HCT116 (cell line): Measurements from ENCODE around the gene ZKSCAN2. TPM values are rescaled to one million over a fixed set of nuclear protein-coding genes. Genes with fewer than 3 reads are reported as not detected.

ENCODE experiments used
- ATAC-seq: fragments of 200-7000 bp; cut with Tn5 transposase; 2 replicates; pipeline ENCODE4 v1.9.1; 2020; ENCODE audit warnings: mild to moderate bottlenecking, moderate library complexity
- BruUV-seq: library from RNA; stranded (reverse); fragments of 400-500 nt; replicated peaks from 2 replicates; lab custom pipeline; 2021; lab: Mats Ljungman, UMichigan
- CTCF ChIA-PET: fragments of 300-600 bp; sonication (Branson Sonifier 250); formaldehyde crosslinking; loops from one replicate; lab custom pipeline; 2021; ENCODE audit warnings: antibody characterized with exemption; lab: Charles Lee
- POLR2A ChIA-PET: fragments of 300-600, 350-600 bp; sonication (Branson Sonifier 250); formaldehyde crosslinking; loops from one replicate; lab custom pipeline; 2021; ENCODE audit warnings: antibody characterized with exemption; lab: Charles Lee
- RAD21 ChIA-PET, 2 experiments: fragments of 300-600 bp; sonication (Branson Sonifier 250); formaldehyde crosslinking; loops; one replicate each; lab custom pipeline; 2023; ENCODE audit warnings: low total read pairs in 2 of 2; ENCODE audit not compliant: uncharacterized antibody in 2 of 2, unreplicated experiment in 2 of 2, low non-redundant PET in 1 of 2; lab: Charles Lee
- DNase-seq: peaks from one replicate; pipeline ENCODE4 v3.0.0-alpha.2; 2010; ENCODE audit warnings: low read depth, low spot score
- H2AFZ ChIP-seq: fragments of 200-600 bp; shearing (Covaris generic), sonication (generic); 2 replicates; pipeline ENCODE4 v1.6.1; 2017; ENCODE audit warnings: low read depth, mixed run types, mixed read lengths, antibody characterized with exemption, low read length; ENCODE audit not compliant: poor library complexity, severe bottlenecking
- H3K27ac ChIP-seq: 2 replicates; pipeline ENCODE4 v1.5.1; 2012; ENCODE audit warnings: low read depth, low read length
- H3K27me3 ChIP-seq: fragments of 200-600 bp; sonication (generic); 2 replicates; pipeline ENCODE4 v1.6.1; 2016; ENCODE audit warnings: mixed run types, low read length, mixed read lengths; ENCODE audit not compliant: insufficient read depth
- H3K36me3 ChIP-seq, 2 experiments: fragments of 200-500 bp in 1 of 2; fragments of 200-600 bp in 1 of 2; sonication (Bioruptor generic) in 1 of 2; sonication (generic) in 1 of 2; 2 replicates each; pipeline versions ENCODE4 v1.5.1 to v1.6.1; 2014 to 2016; ENCODE audit warnings: low read length in 2 of 2, inconsistent platforms in 1 of 2, mixed read lengths in 1 of 2, mixed run types in 1 of 2; ENCODE audit not compliant: insufficient read depth in 2 of 2, control insufficient read depth in 1 of 2
- H3K4me1 ChIP-seq, 2 experiments: fragments of 200-600 bp in 1 of 2; sonication (generic) in 1 of 2; 2 replicates each; pipeline versions ENCODE4 v1.5.1 to v1.6.1; 2012 to 2017; ENCODE audit warnings: low read length in 2 of 2, inconsistent platforms in 1 of 2, mild to moderate bottlenecking in 1 of 2, mixed read lengths in 1 of 2, mixed run types in 1 of 2, moderate library complexity in 1 of 2; ENCODE audit not compliant: insufficient read depth in 2 of 2, control insufficient read depth in 1 of 2
- H3K4me2 ChIP-seq: fragments of 200-600 bp; sonication (generic); 2 replicates; pipeline ENCODE4 v1.6.1; 2017; ENCODE audit warnings: mixed run types, low read length, mixed read lengths
- H3K4me3 ChIP-seq, 2 experiments: fragments of 200-600 bp in 1 of 2; sonication (generic) in 1 of 2; replicated peaks in 1 of 2; 2 replicates each; pipeline ENCODE4 v1.5.1; 2011 to 2016; ENCODE audit warnings: low read length in 2 of 2, control low read depth in 1 of 2, low read depth in 1 of 2, mild to moderate bottlenecking in 1 of 2, mixed read lengths in 1 of 2, mixed run types in 1 of 2
- H3K79me2 ChIP-seq: fragments of 200-600 bp; sonication (generic); 2 replicates; pipeline ENCODE4 v1.6.1; 2017; ENCODE audit warnings: mild to moderate bottlenecking, mixed run types, low read length, moderate library complexity, mixed read lengths; ENCODE audit not compliant: insufficient read depth
- H3K9ac ChIP-seq: fragments of 200-600 bp; sonication (generic); 2 replicates; pipeline ENCODE4 v1.6.1; 2016; ENCODE audit warnings: low read length, mixed read lengths
- H3K9me2 ChIP-seq: fragments of 200-600 bp; sonication (generic), shearing (Covaris generic); 2 replicates; pipeline ENCODE4 v1.6.1; 2017; ENCODE audit warnings: mixed run types, mild to moderate bottlenecking, moderate library complexity; ENCODE audit not compliant: insufficient read depth
- H3K9me3 ChIP-seq, 2 experiments: fragments of 200-500 bp in 1 of 2; fragments of 200-600 bp in 1 of 2; sonication (Bioruptor generic) in 1 of 2; sonication (generic) in 1 of 2; 2 replicates each; pipeline ENCODE4 v1.6.1; 2014 to 2017; ENCODE audit warnings: low read length in 2 of 2, mixed read lengths in 2 of 2, inconsistent platforms in 1 of 2, low read depth in 1 of 2, mild to moderate bottlenecking in 1 of 2, mixed run types in 1 of 2, moderate library complexity in 1 of 2; ENCODE audit not compliant: control insufficient read depth in 1 of 2, insufficient read depth in 1 of 2
- H4K20me1 ChIP-seq: fragments of 200-600 bp; sonication (generic), shearing (Covaris generic); 2 replicates; pipeline ENCODE4 v1.6.1; 2017; ENCODE audit warnings: mixed run types, mild to moderate bottlenecking, moderate library complexity; ENCODE audit not compliant: insufficient read depth
- CBX3 ChIP-seq: IDR thresholded peaks from 2 replicates; pipeline ENCODE4 v1.6.1; 2012; ENCODE audit warnings: low read depth
- CEBPB ChIP-seq: IDR thresholded peaks from 2 replicates; pipeline ENCODE4 v1.6.1; 2012; ENCODE audit warnings: low read depth
- ELF1 ChIP-seq: IDR thresholded peaks from 2 replicates; pipeline ENCODE4 v1.6.1; 2012; ENCODE audit warnings: low read depth, borderline replicate concordance
- EZH2phosphoT487 ChIP-seq: fragments of 200-600 bp; IDR thresholded peaks from 2 replicates; pipeline ENCODE4 v1.6.1; 2018; ENCODE audit warnings: antibody characterized with exemption, borderline replicate concordance
- FOSL1 ChIP-seq: IDR thresholded peaks from 2 replicates; pipeline ENCODE4 v1.6.1; 2012; ENCODE audit warnings: low read depth
- JUND ChIP-seq: IDR thresholded peaks from 2 replicates; pipeline ENCODE4 v1.6.1; 2012
- YY1 ChIP-seq: IDR thresholded peaks from 2 replicates; pipeline ENCODE4 v1.6.1; 2011; ENCODE audit warnings: low read length, low read depth, moderate library complexity, mild to moderate bottlenecking; ENCODE audit not compliant: insufficient replicate concordance; ENCODE audit errors: extremely low read depth
- intact Hi-C: fragments of 100-400 bp; cut with micrococcal nuclease; formaldehyde crosslinking; loops from 2 replicates; pipeline ENCODE4 v1.10.0; 2022
- total RNA-seq: library from RNA; stranded (reverse); gene quantifications from one replicate; pipeline ENCODE4 v1.2.1, GENCODE V29; 2021; ENCODE audit not compliant: unreplicated experiment
- TF ChIP-seq, protein P1 (sequence below): IDR thresholded peaks from 2 replicates; pipeline ENCODE4 v1.6.1; 2012
- TF ChIP-seq, protein P2 (sequence below): IDR thresholded peaks from 2 replicates; pipeline ENCODE4 v1.6.1; 2012; ENCODE audit warnings: low read depth

Gene ZKSCAN2
- total RNA-seq, 1 experiment from 2014 or later: 12.3 TPM

DNA sequence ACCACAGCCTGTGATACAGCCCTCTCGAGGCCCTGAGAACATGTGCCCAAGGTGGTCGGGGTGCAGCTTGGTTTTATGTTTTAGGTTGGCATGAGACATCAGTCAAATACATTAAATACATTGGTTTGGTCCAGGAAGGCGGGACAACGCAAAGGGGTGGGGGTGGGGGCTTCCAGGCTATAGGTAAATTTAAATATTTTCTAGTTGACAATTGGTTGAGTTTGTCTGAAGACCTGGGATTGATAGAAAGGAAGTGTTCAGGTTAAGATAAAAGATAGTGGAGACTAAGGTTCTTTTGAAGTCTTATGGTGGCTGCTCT, 1.2 kb upstream of the ZKSCAN2 start:
- CTCF ChIA-PET: interaction anchor here (0.7 to 0.8 kb wide), 2 partner anchors 18 to 33 kb away, joined by 4 to 7 read pairs; no protein-coding TSS in a partner anchor
- Histone ChIP-seq H3K9ac (peak overlapping the region; percentile 96), H3K9me2 (no peaks in the 10 kb centered on the region)
- TF ChIP-seq FOSL1: no peak
- TF ChIP-seq, protein P1, sequence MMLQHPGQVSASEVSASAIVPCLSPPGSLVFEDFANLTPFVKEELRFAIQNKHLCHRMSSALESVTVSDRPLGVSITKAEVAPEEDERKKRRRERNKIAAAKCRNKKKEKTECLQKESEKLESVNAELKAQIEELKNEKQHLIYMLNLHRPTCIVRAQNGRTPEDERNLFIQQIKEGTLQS: no peak
- no peak for TF ChIP-seq YY1
- TF ChIP-seq, protein P2, sequence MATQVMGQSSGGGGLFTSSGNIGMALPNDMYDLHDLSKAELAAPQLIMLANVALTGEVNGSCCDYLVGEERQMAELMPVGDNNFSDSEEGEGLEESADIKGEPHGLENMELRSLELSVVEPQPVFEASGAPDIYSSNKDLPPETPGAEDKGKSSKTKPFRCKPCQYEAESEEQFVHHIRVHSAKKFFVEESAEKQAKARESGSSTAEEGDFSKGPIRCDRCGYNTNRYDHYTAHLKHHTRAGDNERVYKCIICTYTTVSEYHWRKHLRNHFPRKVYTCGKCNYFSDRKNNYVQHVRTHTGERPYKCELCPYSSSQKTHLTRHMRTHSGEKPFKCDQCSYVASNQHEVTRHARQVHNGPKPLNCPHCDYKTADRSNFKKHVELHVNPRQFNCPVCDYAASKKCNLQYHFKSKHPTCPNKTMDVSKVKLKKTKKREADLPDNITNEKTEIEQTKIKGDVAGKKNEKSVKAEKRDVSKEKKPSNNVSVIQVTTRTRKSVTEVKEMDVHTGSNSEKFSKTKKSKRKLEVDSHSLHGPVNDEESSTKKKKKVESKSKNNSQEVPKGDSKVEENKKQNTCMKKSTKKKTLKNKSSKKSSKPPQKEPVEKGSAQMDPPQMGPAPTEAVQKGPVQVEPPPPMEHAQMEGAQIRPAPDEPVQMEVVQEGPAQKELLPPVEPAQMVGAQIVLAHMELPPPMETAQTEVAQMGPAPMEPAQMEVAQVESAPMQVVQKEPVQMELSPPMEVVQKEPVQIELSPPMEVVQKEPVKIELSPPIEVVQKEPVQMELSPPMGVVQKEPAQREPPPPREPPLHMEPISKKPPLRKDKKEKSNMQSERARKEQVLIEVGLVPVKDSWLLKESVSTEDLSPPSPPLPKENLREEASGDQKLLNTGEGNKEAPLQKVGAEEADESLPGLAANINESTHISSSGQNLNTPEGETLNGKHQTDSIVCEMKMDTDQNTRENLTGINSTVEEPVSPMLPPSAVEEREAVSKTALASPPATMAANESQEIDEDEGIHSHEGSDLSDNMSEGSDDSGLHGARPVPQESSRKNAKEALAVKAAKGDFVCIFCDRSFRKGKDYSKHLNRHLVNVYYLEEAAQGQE: no peak
- no peak for TF ChIP-seq CBX3
- no peak for TF ChIP-seq CEBPB
- TF ChIP-seq JUND: no peak
- TF ChIP-seq EZH2phosphoT487: no peak
- TF ChIP-seq ELF1: no peak
- TF ChIP-seq, all 23 proteins: peak for 0
- intact Hi-C loops: loop anchor here (10.0 kb wide), 1 partner anchor 204 kb away; no protein-coding TSS in a partner anchor
- peak overlapping the region; percentile 100 for H3K4me2 ChIP-seq
- H2AFZ ChIP-seq: no peak overlapping the region
- ChIA-PET POLR2A (no interaction called here), RAD21 (no interaction called here)
- peaks cover 7 to 9% of the 10 kb centered on the region in 2 experiments; a peak in 3 of 4 replicates for H3K36me3 ChIP-seq
- H3K9me3 ChIP-seq: no peaks in the 10 kb centered on the region
- peaks cover 11 to 25% of the 10 kb centered on the region in 2 experiments; a peak in 3 of 4 replicates for H3K4me1 ChIP-seq
- no peak for DNase-seq
- no peaks in the 10 kb centered on the region for H3K27me3 ChIP-seq
- H3K4me3 ChIP-seq: peak overlapping the region; percentile 98
- peak overlapping the region; percentile 99 for H3K27ac ChIP-seq
- no TSS peak for BruUV-seq
- no peak for ATAC-seq
- peaks cover 56% of the 10 kb centered on the region for H3K79me2 ChIP-seq
- H4K20me1 ChIP-seq: peaks cover 3% of the 10 kb centered on the region; the same call in 1 of the 2 replicates
